CD14-positive monocyte (primary cell): Measurements from ENCODE around the gene PLA2G4B. TPM values are rescaled to one million over a fixed set of nuclear protein-coding genes. Genes with fewer than 3 reads are reported as not detected.

Experiments used
- DNase-seq, 3 donors: peaks; one replicate each; pipeline ENCODE4 v3.0.0-alpha.2; 2011 to 2022
- H2AFZ ChIP-seq: 2 replicates; pipeline ENCODE4 v1.6.0; 2012; ENCODE audit warnings: mild to moderate bottlenecking, low read depth, low read length, inconsistent platforms; ENCODE audit not compliant: insufficient read depth, poor library complexity, severe bottlenecking
- H3K27ac ChIP-seq, 2 donors: 1 replicate in 1 of 2; 2 replicates in 1 of 2; pipeline ENCODE4 v1.5.1; 2012 to 2013; ENCODE audit warnings: low read length in 2 of 2, control low read depth in 1 of 2, inconsistent platforms in 1 of 2, low read depth in 1 of 2, mild to moderate bottlenecking in 1 of 2
- H3K27me3 ChIP-seq, 2 donors: one replicate each; pipeline versions ENCODE4 v1.6.0 to v1.6.1; 2011 to 2013; ENCODE audit warnings: low read length in 2 of 2; ENCODE audit not compliant: control insufficient read depth in 2 of 2, insufficient read depth in 2 of 2
- H3K36me3 ChIP-seq, 2 donors: replicated peaks in 1 of 2; 1 replicate in 1 of 2; 2 replicates in 1 of 2; pipeline versions ENCODE4 v1.5.1 to v1.6.1; 2012 to 2013; ENCODE audit warnings: low read length in 2 of 2, control low read depth in 1 of 2, inconsistent platforms in 1 of 2, mild to moderate bottlenecking in 1 of 2; ENCODE audit not compliant: insufficient read depth in 2 of 2, control insufficient read depth in 1 of 2
- H3K4me1 ChIP-seq, 2 donors: 1 replicate in 1 of 2; 2 replicates in 1 of 2; pipeline versions ENCODE4 v1.5.1 to v1.6.1; 2012 to 2013; ENCODE audit warnings: low read length in 2 of 2, control low read depth in 1 of 2, inconsistent platforms in 1 of 2, mild to moderate bottlenecking in 1 of 2, moderate library complexity in 1 of 2; ENCODE audit not compliant: insufficient read depth in 2 of 2, control insufficient read depth in 1 of 2
- H3K4me2 ChIP-seq: replicated peaks from 2 replicates; pipeline ENCODE3; 2012; ENCODE audit warnings: low read length, moderate library complexity, mild to moderate bottlenecking; ENCODE audit not compliant: poor library complexity, severe bottlenecking; ENCODE audit errors: extremely low read depth
- H3K4me3 ChIP-seq, 3 experiments: fragments of 200-600 bp in 1 of 3; sonication (generic) in 1 of 3; replicated peaks in 1 of 3; 1 replicate in 2 of 3; 2 replicates in 1 of 3; pipeline ENCODE4 v1.5.1; 2011 to 2013; ENCODE audit warnings: low read length in 3 of 3, mild to moderate bottlenecking in 3 of 3, control low read depth in 2 of 3, low read depth in 2 of 3, inconsistent platforms in 1 of 3, moderate library complexity in 1 of 3
- H3K79me2 ChIP-seq: 2 replicates; pipeline ENCODE4 v1.6.0; 2012; ENCODE audit warnings: mild to moderate bottlenecking, control low read depth, inconsistent platforms, low read length, moderate library complexity; ENCODE audit not compliant: insufficient read depth
- H3K9ac ChIP-seq: 2 replicates; pipeline ENCODE4 v1.6.0; 2017; ENCODE audit warnings: low read length, mild to moderate bottlenecking; ENCODE audit not compliant: insufficient read depth, poor library complexity, severe bottlenecking
- H3K9me3 ChIP-seq, 2 donors: replicated peaks in 1 of 2; 1 replicate in 1 of 2; 2 replicates in 1 of 2; pipeline versions ENCODE4 v1.5.1 to v1.6.1; 2012 to 2013; ENCODE audit warnings: low read length in 2 of 2, control low read depth in 1 of 2; ENCODE audit not compliant: control insufficient read depth in 1 of 2, insufficient read depth in 1 of 2
- H4K20me1 ChIP-seq: 2 replicates; pipeline ENCODE4 v1.6.0; 2012; ENCODE audit warnings: mild to moderate bottlenecking, low read length, control low read depth, moderate library complexity; ENCODE audit not compliant: insufficient read depth
- H3K27ac Mint-ChIP-seq, 7 donors: one replicate each; pipeline ENCODE4 v1.8.0; 2020; ENCODE audit warnings: mild to moderate bottlenecking in 7 of 7, mixed read lengths in 7 of 7, moderate library complexity in 6 of 7, inconsistent platforms in 2 of 7
- H3K27me3 Mint-ChIP-seq, 3 donors: one replicate each; pipeline ENCODE4 v1.8.0; 2021 to 2022; ENCODE audit warnings: low read depth in 3 of 3, mild to moderate bottlenecking in 3 of 3, mixed read lengths in 3 of 3, moderate library complexity in 3 of 3, inconsistent platforms in 1 of 3
- H3K36me3 Mint-ChIP-seq, 2 donors: one replicate each; pipeline ENCODE4 v1.8.0; 2020; ENCODE audit warnings: mixed read lengths in 2 of 2, inconsistent platforms in 1 of 2, mild to moderate bottlenecking in 1 of 2
- H3K4me1 Mint-ChIP-seq: one replicate; pipeline ENCODE4 v1.8.0; 2020; ENCODE audit warnings: mild to moderate bottlenecking, mixed read lengths
- H3K4me3 Mint-ChIP-seq, 2 donors: one replicate each; pipeline ENCODE4 v1.8.0; 2020; ENCODE audit warnings: mild to moderate bottlenecking in 2 of 2, mixed read lengths in 2 of 2, moderate library complexity in 1 of 2
- H3K9me3 Mint-ChIP-seq, 7 donors: one replicate each; pipeline ENCODE4 v1.8.0; 2020 to 2022; ENCODE audit warnings: mixed read lengths in 7 of 7, mild to moderate bottlenecking in 6 of 7, moderate library complexity in 6 of 7, inconsistent platforms in 2 of 7
- WGBS: methylation state at CpG from one replicate; pipeline ENCODE4 v1.1.5; 2013; ENCODE audit warnings: missing lambda C conversion rate; ENCODE audit not compliant: insufficient coverage; 5-methylcytosine and 5-hydroxymethylcytosine counted together
- intact Hi-C, 2 donors: fragments of 100-400 bp; cut with micrococcal nuclease; formaldehyde crosslinking; loops; one replicate each; pipeline versions ENCODE4 v1.15.0 to v1.15.1; 2023
- polyA plus RNA-seq, 3 donors: library from polyadenylated mRNA; depleted of rRNA in 1 of 3; unstranded in 2 of 3; stranded (reverse) in 1 of 3; fragments of 300-500 nt in 2 of 3; fragments of >200 nt in 1 of 3; fragmentation: Illumina TruSeq in 2 of 3; gene quantifications; 1 replicate in 2 of 3; 2 replicates in 1 of 3; pipeline ENCODE4 v1.2.3, GENCODE V29; 2012 to 2021
- TF ChIP-seq, protein P1 (sequence below): fragments of 200-600 bp; IDR thresholded peaks from one replicate; pipeline ENCODE4 v1.8.0; 2022; ENCODE audit warnings: antibody characterized with exemption, mild to moderate bottlenecking

Gene PLA2G4B
- polyA plus RNA-seq, 3 donors = 0.31 to 32.1 (median 1.6) TPM

DNA sequence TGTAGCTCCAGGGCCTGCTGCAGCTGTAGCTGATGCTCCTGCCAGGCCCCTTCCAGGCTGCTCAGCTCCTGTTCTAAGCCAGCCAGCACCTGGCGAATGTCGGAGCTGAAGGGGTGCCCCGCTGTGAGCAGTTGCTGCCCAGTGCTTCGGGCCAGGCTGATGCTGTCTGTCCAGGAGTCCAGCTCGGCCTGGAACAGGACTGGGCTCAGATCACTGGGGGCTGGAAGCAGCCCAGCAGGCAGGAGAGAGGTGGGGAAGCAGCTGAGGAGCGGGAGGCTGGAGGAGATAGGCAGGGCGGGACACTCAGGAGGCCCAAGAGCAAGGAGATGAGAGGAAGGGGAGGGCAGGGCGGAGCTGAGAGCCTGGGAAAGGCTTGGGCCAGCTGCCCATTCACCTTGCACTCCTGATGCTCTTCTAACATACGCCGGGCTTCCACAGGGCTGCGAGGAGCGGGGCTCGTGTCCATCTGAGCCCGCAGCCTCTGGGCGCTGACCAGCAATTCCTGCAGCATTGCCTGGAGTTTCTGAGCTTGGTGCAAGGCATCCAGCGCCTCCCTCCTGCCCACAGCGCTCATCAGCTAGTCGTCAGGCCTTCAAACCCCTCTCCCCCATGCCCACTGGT lies 23.2 kb downstream of the PLA2G4B start:
- Mint-ChIP-seq H3K36me3 (no peaks in the 10 kb centered on the region), H3K9me3 (no peaks in the 10 kb centered on the region), H3K27me3 (peaks cover 0 to 3% (median 1%) of the 10 kb centered on the region in 3 donors), H3K27ac (no peak overlapping the region), H3K4me1 (peaks cover 12% of the 10 kb centered on the region), H3K4me3 (no peak overlapping the region)
- intact Hi-C loops = no loop called here
- no peak overlapping the region for H3K9ac ChIP-seq
- H3K27me3 ChIP-seq = no peaks in the 10 kb centered on the region
- no peak overlapping the region for H3K27ac ChIP-seq
- TF ChIP-seq, protein P1, sequence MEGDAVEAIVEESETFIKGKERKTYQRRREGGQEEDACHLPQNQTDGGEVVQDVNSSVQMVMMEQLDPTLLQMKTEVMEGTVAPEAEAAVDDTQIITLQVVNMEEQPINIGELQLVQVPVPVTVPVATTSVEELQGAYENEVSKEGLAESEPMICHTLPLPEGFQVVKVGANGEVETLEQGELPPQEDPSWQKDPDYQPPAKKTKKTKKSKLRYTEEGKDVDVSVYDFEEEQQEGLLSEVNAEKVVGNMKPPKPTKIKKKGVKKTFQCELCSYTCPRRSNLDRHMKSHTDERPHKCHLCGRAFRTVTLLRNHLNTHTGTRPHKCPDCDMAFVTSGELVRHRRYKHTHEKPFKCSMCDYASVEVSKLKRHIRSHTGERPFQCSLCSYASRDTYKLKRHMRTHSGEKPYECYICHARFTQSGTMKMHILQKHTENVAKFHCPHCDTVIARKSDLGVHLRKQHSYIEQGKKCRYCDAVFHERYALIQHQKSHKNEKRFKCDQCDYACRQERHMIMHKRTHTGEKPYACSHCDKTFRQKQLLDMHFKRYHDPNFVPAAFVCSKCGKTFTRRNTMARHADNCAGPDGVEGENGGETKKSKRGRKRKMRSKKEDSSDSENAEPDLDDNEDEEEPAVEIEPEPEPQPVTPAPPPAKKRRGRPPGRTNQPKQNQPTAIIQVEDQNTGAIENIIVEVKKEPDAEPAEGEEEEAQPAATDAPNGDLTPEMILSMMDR = no peak
- H3K4me1 ChIP-seq = peaks cover 3 to 9% of the 10 kb centered on the region in 2 donors
- H3K4me3 ChIP-seq = no peak overlapping the region
- DNase-seq = no peak
- H3K79me2 ChIP-seq = no peaks in the 10 kb centered on the region
- no peaks in the 10 kb centered on the region for H3K36me3 ChIP-seq
- no peaks in the 10 kb centered on the region for H4K20me1 ChIP-seq
- H3K9me3 ChIP-seq = no peaks in the 10 kb centered on the region
- WGBS = 95% methylated on average over 16 of the region's 18 CpGs
- no peak overlapping the region for H2AFZ ChIP-seq
- no peak overlapping the region for H3K4me2 ChIP-seq

DNA sequence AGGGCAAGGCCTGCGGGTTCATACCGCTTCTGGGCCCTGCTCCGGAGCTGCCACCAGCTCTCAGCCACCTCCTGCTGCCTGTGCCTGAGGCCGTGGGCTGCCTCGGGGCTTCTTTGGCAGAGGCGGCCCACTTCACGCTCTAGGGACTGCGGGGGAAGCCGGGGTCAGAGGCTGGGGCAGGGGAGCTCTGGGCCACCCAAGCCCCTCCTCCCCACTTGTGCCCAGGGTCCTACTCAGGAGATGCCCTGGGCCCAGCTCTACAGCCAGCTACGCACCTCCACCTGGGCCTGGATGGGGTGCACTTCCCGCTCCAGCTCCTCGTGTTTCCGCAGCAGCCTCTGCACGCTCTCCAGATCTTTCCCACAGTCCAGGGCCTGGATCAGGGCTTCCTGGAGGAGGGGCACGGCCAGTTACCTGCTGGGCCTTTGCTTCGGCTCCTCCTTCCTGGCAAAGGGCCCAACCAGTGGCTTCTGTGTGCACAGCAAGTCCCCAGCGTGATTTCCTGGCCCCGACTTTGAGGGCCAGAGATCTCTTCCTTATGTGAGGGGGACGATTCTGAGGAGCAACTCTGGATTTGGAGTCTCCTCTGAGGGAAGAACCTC lies 24.0 kb downstream of the PLA2G4B start:
- Histone ChIP-seq H2AFZ (no peak overlapping the region), H3K9me3 (no peaks in the 10 kb centered on the region), H4K20me1 (no peaks in the 10 kb centered on the region), H3K4me2 (no peak overlapping the region), H3K27ac (no peak overlapping the region), H3K4me1 (peaks cover 3 to 9% of the 10 kb centered on the region in 2 donors), H3K27me3 (no peaks in the 10 kb centered on the region), H3K4me3 (no peak overlapping the region), H3K79me2 (no peaks in the 10 kb centered on the region), H3K36me3 (no peaks in the 10 kb centered on the region), H3K9ac (no peak overlapping the region)
- intact Hi-C loops = no loop called here
- Mint-ChIP-seq H3K36me3 (no peaks in the 10 kb centered on the region), H3K4me1 (peaks cover 12% of the 10 kb centered on the region), H3K27ac (no peak overlapping the region), H3K9me3 (no peaks in the 10 kb centered on the region), H3K4me3 (no peak overlapping the region), H3K27me3 (peaks cover 0 to 4% (median 1%) of the 10 kb centered on the region in 3 donors)
- DNase-seq = no peak
- WGBS = 89% methylated on average over 15 of the region's 19 CpGs
- TF ChIP-seq, protein P1 = no peak
